ENCODE measurements around the gene GPR78. TPM values are rescaled to one million over a fixed set of nuclear protein-coding genes. Genes with fewer than 3 reads are reported as not detected.

The GPR78 gene
- 0.78 and 1.4 TPM in 2 replicates for total RNA-seq

GRCh38 chr4:8580321-8581093 lies at the start of gene GPR78:
Gene GPR78, plus strand, starts transcription at chr4:8580392. Its CDS starts 591 bp downstream, at chr4:8580983.

GRCh38 chr4:8592366-8593263 lies 12.4 kb downstream of the GPR78 start, which contains the start of gene CPZ:
Gene CPZ, plus strand, starts transcription at chr4:8592765. Its CDS starts 69 bp downstream, at chr4:8592834.

Other genes with a start within 250 kb of the GPR78 start
- 26.2 and 31.5 TPM in 2 replicates for gene ACOX3, start 139.7 kb upstream of the GPR78 start, total RNA-seq
- gene TRMT44, start 139.6 kb upstream of the GPR78 start, total RNA-seq: 14.0 and 17.0 TPM in 2 replicates
- gene CPZ, start 12.4 kb downstream of the GPR78 start, total RNA-seq: 10.8 and 11.6 TPM in 2 replicates

Measured in articular chondrocyte of knee joint (primary cell).